Effector CD4-positive, alpha-beta T cell (primary cell): ENCODE measurements around the gene OR2T1.
"Not testable (repeated sequence)": the region's sequence is repeated elsewhere in the genome, so short reads cannot be mapped to it uniquely, and the experiment has no call there.

Experiments
- DNase-seq: peaks from one replicate; pipeline ENCODE4 v3.0.0-alpha.2; 2020

OR2T1 gene

GRCh38 chr1:248436303-248436702, 33.5 kb downstream of the OR2T1 start:
- DNase-seq, result not testable (repeated sequence)

DNA sequence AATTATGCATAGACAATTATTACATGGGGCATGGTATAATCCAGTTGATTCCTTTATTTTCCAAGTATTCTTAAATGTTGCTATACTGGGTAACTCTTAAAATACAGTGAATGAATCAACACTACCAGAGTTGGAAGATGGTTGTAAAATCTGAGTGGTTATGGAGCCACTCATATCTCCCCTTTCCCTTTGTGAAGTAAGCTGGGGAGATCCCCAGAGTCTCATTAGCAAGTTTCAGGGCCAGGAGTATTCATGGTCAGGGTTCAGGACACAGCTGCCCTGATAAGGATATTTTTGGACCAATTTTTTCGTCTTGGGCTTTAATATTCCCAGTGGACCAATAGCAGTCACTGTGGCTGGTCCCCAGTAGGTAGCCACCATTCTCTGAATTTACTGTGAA, 35.8 kb downstream of the OR2T1 start:
- DNase-seq, result not testable (repeated sequence)

DNA sequence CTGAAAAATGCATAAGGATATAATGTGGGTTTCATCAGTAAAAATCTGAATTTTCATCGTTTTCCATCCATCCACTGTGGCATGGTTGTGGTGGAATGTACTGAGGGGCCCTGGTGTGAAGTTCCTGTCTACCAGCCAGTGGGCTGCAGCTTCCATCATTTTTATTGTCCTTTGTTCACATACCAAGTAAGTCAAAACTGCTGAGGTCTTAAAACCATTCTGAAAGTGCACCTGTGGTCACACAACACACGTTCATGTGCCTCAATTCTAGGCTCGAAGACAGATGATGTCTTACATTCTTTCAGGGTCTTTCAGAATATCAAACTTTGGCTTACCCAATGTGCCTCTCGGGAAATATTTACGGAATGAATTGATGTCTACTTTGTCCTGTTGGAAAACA, 36.4 kb downstream of the OR2T1 start:
- DNase-seq, result not testable (repeated sequence)

- not testable (repeated sequence) for DNase-seq
Observed at GRCh38 chr1:248442500-248443277, 39.8 kb downstream of the OR2T1 start.

- not testable (repeated sequence) for DNase-seq
Observed at GRCh38 chr1:248444603-248445002, 41.8 kb downstream of the OR2T1 start.

- not testable (repeated sequence) for DNase-seq
Observed at GRCh38 chr1:248445399-248445798, 42.6 kb downstream of the OR2T1 start, which contains the start of gene OR2T2. OR2T2 (plus strand) TSS chr1:248445637; CDS start chr1:248452798, 7,161 bp downstream.

- DNase-seq, result not testable (repeated sequence)
Observed at GRCh38 chr1:248448409-248449074, 45.7 kb downstream of the OR2T1 start.

GRCh38 chr1:248449821-248450465, 47.1 kb downstream of the OR2T1 start:
- DNase-seq, result not testable (repeated sequence)

DNA sequence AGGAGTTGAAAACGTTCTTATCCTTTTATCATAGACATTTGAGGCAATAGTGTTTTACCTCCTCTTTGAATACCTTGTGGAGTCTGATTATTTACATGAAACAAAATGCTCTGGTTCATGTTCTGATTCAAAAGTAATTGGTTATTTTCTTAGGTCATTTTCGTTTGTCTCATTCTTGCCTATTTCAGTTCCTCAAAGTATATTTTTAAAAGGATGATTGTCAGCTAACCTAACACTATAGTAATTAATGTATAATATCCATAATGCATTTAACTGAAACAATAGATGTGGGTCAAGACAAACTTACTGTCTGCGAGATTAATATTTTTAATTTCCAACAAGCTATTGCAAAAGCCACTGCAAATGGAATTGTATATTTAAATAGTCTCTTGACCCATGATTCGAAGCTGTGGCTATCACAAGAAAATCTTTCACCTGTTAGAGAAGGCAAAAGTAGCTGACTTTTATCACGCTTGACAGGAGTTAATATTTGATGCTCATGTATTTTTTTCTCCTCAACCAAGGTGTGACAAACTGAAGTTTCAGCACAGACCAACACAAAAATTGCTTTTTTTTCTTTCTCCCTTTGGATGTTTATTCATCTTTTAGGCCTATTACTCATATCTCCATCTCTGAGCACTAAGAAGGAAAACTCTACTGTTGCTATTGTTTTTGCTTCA, 47.8 kb downstream of the OR2T1 start:
- not testable (repeated sequence) for DNase-seq

- DNase-seq, result not testable (repeated sequence)
Observed at GRCh38 chr1:248453619-248454018, 50.8 kb downstream of the OR2T1 start.

GRCh38 chr1:248455045-248455444, 52.2 kb downstream of the OR2T1 start:
- DNase-seq, result not testable (repeated sequence)

GRCh38 chr1:248456635-248457034, 53.8 kb downstream of the OR2T1 start:
- DNase-seq, result not testable (repeated sequence)
